H9 (cell line): ENCODE measurements around the gene TFF1. TPM values are rescaled to one million over a fixed set of nuclear protein-coding genes. Genes with fewer than 3 reads are reported as not detected.

Experiments
- DNase-seq: peaks from one replicate; pipeline ENCODE4 v3.0.0-alpha.2; 2017
- H2AFZ ChIP-seq: one replicate; pipeline ENCODE4 v1.6.1; 2013; ENCODE audit warnings: mild to moderate bottlenecking, low read length, control low read depth, moderate library complexity
- H2AK5ac ChIP-seq: 2 replicates; pipeline ENCODE4 v1.6.1; 2013; ENCODE audit warnings: low read length, control low read depth, mixed read lengths; ENCODE audit not compliant: insufficient read length
- H2BK120ac ChIP-seq: one replicate; pipeline ENCODE4 v1.6.1; 2013; ENCODE audit warnings: low read depth, mild to moderate bottlenecking, low read length, control low read depth, inconsistent platforms; ENCODE audit not compliant: poor library complexity, severe bottlenecking
- H2BK12ac ChIP-seq: 2 replicates; pipeline ENCODE4 v1.6.1; 2013; ENCODE audit warnings: low read length, control low read depth, mixed read lengths, low read depth; ENCODE audit not compliant: insufficient read length
- H2BK15ac ChIP-seq: 2 replicates; pipeline ENCODE4 v1.6.1; 2013; ENCODE audit warnings: low read depth, low read length, control low read depth
- H2BK20ac ChIP-seq: one replicate; pipeline ENCODE4 v1.6.1; 2013; ENCODE audit warnings: low read depth, mild to moderate bottlenecking, low read length, control low read depth, inconsistent platforms; ENCODE audit not compliant: poor library complexity, severe bottlenecking
- H2BK5ac ChIP-seq: 2 replicates; pipeline ENCODE4 v1.6.1; 2013; ENCODE audit warnings: low read length, control low read depth, mixed read lengths; ENCODE audit not compliant: insufficient read length
- H3K14ac ChIP-seq: 2 replicates; pipeline ENCODE4 v1.6.1; 2013; ENCODE audit warnings: low read length, control low read depth; ENCODE audit not compliant: insufficient read depth
- H3K18ac ChIP-seq: 2 replicates; pipeline ENCODE4 v1.6.1; 2013; ENCODE audit warnings: low read depth, mild to moderate bottlenecking, mixed read lengths, low read length, control low read depth; ENCODE audit not compliant: insufficient read length
- H3K23ac ChIP-seq: 2 replicates; pipeline ENCODE4 v1.6.1; 2013; ENCODE audit warnings: low read length, control low read depth, mixed read lengths, low read depth; ENCODE audit not compliant: insufficient read length
- H3K23me2 ChIP-seq: 2 replicates; pipeline ENCODE4 v1.6.1; 2013; ENCODE audit warnings: low read depth, mild to moderate bottlenecking, mixed read lengths, low read length, control low read depth; ENCODE audit not compliant: insufficient read length, poor library complexity, severe bottlenecking
- H3K27ac ChIP-seq: 2 replicates; pipeline ENCODE4 v1.5.1; 2013; ENCODE audit warnings: low read length, control low read depth, mixed read lengths, low read depth; ENCODE audit not compliant: insufficient read length
- H3K27me3 ChIP-seq: 2 replicates; pipeline ENCODE4 v1.6.1; 2013; ENCODE audit warnings: low read length, control low read depth, inconsistent platforms; ENCODE audit not compliant: insufficient read depth
- H3K4ac ChIP-seq: 2 replicates; pipeline ENCODE4 v1.6.1; 2013; ENCODE audit warnings: low read depth, mild to moderate bottlenecking, control low read depth, inconsistent platforms, low read length, moderate library complexity
- H3K4me1 ChIP-seq: 2 replicates; pipeline ENCODE4 v1.6.1; 2013; ENCODE audit warnings: low read length, control low read depth, inconsistent platforms; ENCODE audit not compliant: insufficient read depth
- H3K4me2 ChIP-seq: 2 replicates; pipeline ENCODE4 v1.6.1; 2013; ENCODE audit warnings: low read length, control low read depth, mixed read lengths; ENCODE audit not compliant: insufficient read length, insufficient read depth
- H3K56ac ChIP-seq: 2 replicates; pipeline ENCODE4 v1.6.1; 2013; ENCODE audit warnings: low read depth, mild to moderate bottlenecking, mixed read lengths, low read length, control low read depth; ENCODE audit not compliant: insufficient read length
- H3K79me1 ChIP-seq: 2 replicates; pipeline ENCODE4 v1.6.1; 2013; ENCODE audit warnings: low read depth, mild to moderate bottlenecking, moderate library complexity, low read length, control low read depth, inconsistent platforms; ENCODE audit not compliant: insufficient read depth, poor library complexity, severe bottlenecking
- H3K79me2 ChIP-seq: 2 replicates; pipeline ENCODE4 v1.6.1; 2013; ENCODE audit warnings: low read length, control low read depth, inconsistent platforms; ENCODE audit not compliant: insufficient read depth
- H3K9ac ChIP-seq: 2 replicates; pipeline ENCODE4 v1.6.1; 2013; ENCODE audit warnings: low read length, control low read depth, mixed read lengths; ENCODE audit not compliant: insufficient read length; ENCODE audit errors: extremely low read depth
- H3K9me3 ChIP-seq: one replicate; pipeline ENCODE4 v1.6.1; 2013; ENCODE audit warnings: low read depth, low read length, inconsistent platforms; ENCODE audit not compliant: control insufficient read depth
- H3T11ph ChIP-seq: one replicate; pipeline ENCODE4 v1.6.1; 2013; ENCODE audit warnings: mild to moderate bottlenecking, low read length, control low read depth, inconsistent platforms
- H4K20me1 ChIP-seq: one replicate; pipeline ENCODE4 v1.6.1; 2013; ENCODE audit not compliant: control insufficient read depth, insufficient read length, insufficient read depth
- H4K5ac ChIP-seq: 2 replicates; pipeline ENCODE4 v1.6.1; 2013; ENCODE audit warnings: low read depth, mild to moderate bottlenecking, mixed read lengths, low read length, control low read depth; ENCODE audit not compliant: insufficient read length
- H4K8ac ChIP-seq: replicated peaks from 2 replicates; pipeline ENCODE4 v1.6.1; 2013; ENCODE audit warnings: low read length, control low read depth, mixed read lengths, low read depth; ENCODE audit not compliant: insufficient read length
- H4K91ac ChIP-seq: 2 replicates; pipeline ENCODE4 v1.6.1; 2013; ENCODE audit warnings: low read depth, mild to moderate bottlenecking, moderate library complexity, mixed read lengths, low read length, control low read depth; ENCODE audit not compliant: insufficient read length
- H3K27ac Mint-ChIP-seq, 3 experiments: 2 replicates in 2 of 3; 3 replicates in 1 of 3; pipeline ENCODE4 v1.8.0; 2020 to 2021; ENCODE audit warnings: mixed read lengths in 3 of 3, mild to moderate bottlenecking in 1 of 3, moderate library complexity in 1 of 3
- H3K27me3 Mint-ChIP-seq: 2 replicates; pipeline ENCODE4 v1.8.0; 2021; ENCODE audit warnings: low read depth, mild to moderate bottlenecking, moderate library complexity, mixed read lengths
- H3K36me3 Mint-ChIP-seq, 3 experiments: 2 replicates in 2 of 3; 3 replicates in 1 of 3; pipeline ENCODE4 v1.8.0; 2020 to 2021; ENCODE audit warnings: low read depth in 3 of 3, mixed read lengths in 3 of 3; ENCODE audit not compliant: insufficient read depth in 1 of 3
- H3K4me1 Mint-ChIP-seq, 2 experiments: 2 replicates each; pipeline ENCODE4 v1.8.0; 2020; ENCODE audit warnings: mixed read lengths in 2 of 2
- H3K4me3 Mint-ChIP-seq, 2 experiments: 2 replicates in 1 of 2; 3 replicates in 1 of 2; pipeline ENCODE4 v1.8.0; 2020 to 2021; ENCODE audit warnings: mild to moderate bottlenecking in 2 of 2, mixed read lengths in 2 of 2, moderate library complexity in 1 of 2
- H3K9me3 Mint-ChIP-seq, 2 experiments: 2 replicates in 1 of 2; 3 replicates in 1 of 2; pipeline ENCODE4 v1.8.0; 2020; ENCODE audit warnings: mild to moderate bottlenecking in 2 of 2, mixed read lengths in 2 of 2, moderate library complexity in 1 of 2
- WGBS: extraction: QIAGEN DNeasy Blood & Tissue Kit; methylation state at CpG from one replicate; pipeline ENCODE4 v1.1.7; 2013; ENCODE audit warnings: missing lambda C conversion rate, low lambda C conversion rate, mixed read lengths; ENCODE audit not compliant: insufficient read length; ENCODE audit errors: extremely low coverage; 5-methylcytosine and 5-hydroxymethylcytosine counted together
- total RNA-seq: library from RNA; stranded (reverse); gene quantifications from 2 replicates; pipeline ENCODE4 v1.2.1, GENCODE V29; 2021
- TF ChIP-seq, protein P1 (sequence below): fragments of 200-600 bp; sonication (generic); conservative IDR thresholded peaks from 3 replicates; pipeline ENCODE4 v1.8.0; 2021; ENCODE audit warnings: antibody characterized with exemption, mild to moderate bottlenecking

The TFF1 gene
- total RNA-seq, 1 experiment from 2014 or later = not detected

DNA sequence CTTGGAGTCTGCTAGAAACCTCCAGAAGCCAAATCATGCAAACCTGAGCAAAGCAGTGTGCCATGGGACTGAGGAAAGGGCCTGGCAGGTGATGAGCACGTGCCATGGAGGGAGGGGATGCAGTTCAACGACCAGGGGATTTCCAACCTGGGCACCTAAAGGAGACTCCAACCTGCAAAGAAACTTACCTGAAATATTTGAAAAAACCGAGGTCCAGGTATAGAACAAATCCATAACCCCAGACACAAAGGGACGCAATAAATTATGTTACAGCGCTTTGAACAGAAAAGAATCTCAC is 46.2 kb upstream of the TFF1 start:
- Mint-ChIP-seq H3K27ac (0 out of 7 replicates have a peak overlapping the region, but pooled peaks of 1 of the 3 experiments have one; percentile 63), H3K9me3 (no peaks in the 10 kb centered on the region; a peak in 1 of 5 replicates), H3K27me3 (peaks cover 4% of the 10 kb centered on the region), H3K4me1 (peaks cover 11 to 14% of the 10 kb centered on the region in 2 experiments), H3K4me3 (no peak overlapping the region), H3K36me3 (no peaks in the 10 kb centered on the region)
- Histone ChIP-seq H4K91ac (no peak overlapping the region), H3K79me2 (no peaks in the 10 kb centered on the region), H3K56ac (no peak overlapping the region), H2AFZ (no peak overlapping the region), H3T11ph (no peak overlapping the region), H2AK5ac (no peak overlapping the region), H3K4ac (no peak overlapping the region), H3K79me1 (no peaks in the 10 kb centered on the region), H3K9me3 (no peaks in the 10 kb centered on the region), H3K27me3 (no peaks in the 10 kb centered on the region), H3K9ac (no peak overlapping the region), H3K4me2 (no peak overlapping the region), H3K18ac (no peak overlapping the region), H3K23ac (no peak overlapping the region), H3K27ac (no peak overlapping the region), H4K8ac (no peak overlapping the region), H2BK15ac (no peak overlapping the region), H2BK20ac (no peak overlapping the region), H2BK12ac (no peak overlapping the region), H3K14ac (no peak overlapping the region), H3K23me2 (no peaks in the 10 kb centered on the region), H3K4me1 (no peaks in the 10 kb centered on the region), H2BK120ac (no peak overlapping the region), H4K5ac (no peak overlapping the region), H2BK5ac (no peak overlapping the region), H4K20me1 (no peaks in the 10 kb centered on the region)
- TF ChIP-seq, protein P1, sequence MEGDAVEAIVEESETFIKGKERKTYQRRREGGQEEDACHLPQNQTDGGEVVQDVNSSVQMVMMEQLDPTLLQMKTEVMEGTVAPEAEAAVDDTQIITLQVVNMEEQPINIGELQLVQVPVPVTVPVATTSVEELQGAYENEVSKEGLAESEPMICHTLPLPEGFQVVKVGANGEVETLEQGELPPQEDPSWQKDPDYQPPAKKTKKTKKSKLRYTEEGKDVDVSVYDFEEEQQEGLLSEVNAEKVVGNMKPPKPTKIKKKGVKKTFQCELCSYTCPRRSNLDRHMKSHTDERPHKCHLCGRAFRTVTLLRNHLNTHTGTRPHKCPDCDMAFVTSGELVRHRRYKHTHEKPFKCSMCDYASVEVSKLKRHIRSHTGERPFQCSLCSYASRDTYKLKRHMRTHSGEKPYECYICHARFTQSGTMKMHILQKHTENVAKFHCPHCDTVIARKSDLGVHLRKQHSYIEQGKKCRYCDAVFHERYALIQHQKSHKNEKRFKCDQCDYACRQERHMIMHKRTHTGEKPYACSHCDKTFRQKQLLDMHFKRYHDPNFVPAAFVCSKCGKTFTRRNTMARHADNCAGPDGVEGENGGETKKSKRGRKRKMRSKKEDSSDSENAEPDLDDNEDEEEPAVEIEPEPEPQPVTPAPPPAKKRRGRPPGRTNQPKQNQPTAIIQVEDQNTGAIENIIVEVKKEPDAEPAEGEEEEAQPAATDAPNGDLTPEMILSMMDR = no peak
- WGBS = no CpG with 5 or more reads among the region's 5 CpGs
- DNase-seq = no peak
